PC-9 (cell line): Measurements from ENCODE around the gene RIPOR3. TPM values are rescaled to one million over a fixed set of nuclear protein-coding genes. Genes with fewer than 3 reads are reported as not detected.

Experiments
- BruUV-seq: library from RNA; stranded (reverse); fragments of 400-500 nt; replicated peaks from 2 replicates; lab custom pipeline; 2021; lab: Mats Ljungman, UMichigan
- CTCF ChIA-PET: fragments of 300-600 bp; sonication (Branson Sonifier 250); formaldehyde crosslinking; loops from one replicate; lab custom pipeline; 2022; ENCODE audit warnings: antibody characterized with exemption; lab: Charles Lee
- POLR2A ChIA-PET: fragments of 300-600 bp; sonication (Branson Sonifier 250); formaldehyde crosslinking; loops from one replicate; lab custom pipeline; 2022; ENCODE audit warnings: antibody characterized with exemption; ENCODE audit not compliant: unreplicated experiment; lab: Charles Lee
- DNase-seq, 2 experiments: peaks; one replicate each; pipeline versions ENCODE4 v3.0.0 to v3.0.0-alpha.2; 2015 to 2022; ENCODE audit warnings: mixed read lengths in 1 of 2
- H2AFZ ChIP-seq: fragments of 200-600 bp; sonication (generic); 2 replicates; pipeline ENCODE4 v1.8.1; 2017; ENCODE audit warnings: antibody characterized with exemption
- H3F3A ChIP-seq: fragments of 200-600 bp; sonication (generic); 2 replicates; pipeline ENCODE4 v1.8.1; 2017; ENCODE audit warnings: antibody characterized with exemption, mild to moderate bottlenecking, low read depth; ENCODE audit not compliant: insufficient read depth
- H3K27ac ChIP-seq: fragments of 200-600 bp; sonication (generic); 2 replicates; pipeline ENCODE4 v1.6.1; 2016; ENCODE audit warnings: mixed run types
- H3K27me3 ChIP-seq: fragments of 200-600 bp; sonication (generic); 2 replicates; pipeline ENCODE4 v1.6.1; 2016; ENCODE audit warnings: low read depth, mixed run types; ENCODE audit not compliant: insufficient read depth
- H3K36me3 ChIP-seq: fragments of 200-600 bp; sonication (generic); 2 replicates; pipeline ENCODE4 v1.6.1; 2016; ENCODE audit warnings: low read depth, mixed run types
- H3K4me1 ChIP-seq: fragments of 200-600 bp; sonication (generic); replicated peaks from 2 replicates; pipeline ENCODE4 v1.6.1; 2016; ENCODE audit warnings: mixed run types; ENCODE audit not compliant: insufficient read depth
- H3K4me2 ChIP-seq: fragments of 200-600 bp; sonication (generic); 2 replicates; pipeline ENCODE4 v1.6.1; 2017; ENCODE audit warnings: mixed run types
- H3K4me3 ChIP-seq: fragments of 200-600 bp; sonication (generic); 2 replicates; pipeline ENCODE4 v1.6.1; 2016; ENCODE audit warnings: mixed run types
- H3K79me2 ChIP-seq: fragments of 200-600 bp; sonication (generic); 2 replicates; pipeline ENCODE4 v1.6.1; 2017; ENCODE audit warnings: low read depth, mixed run types
- H3K9me2 ChIP-seq: fragments of 200-600 bp; sonication (generic); 2 replicates; pipeline ENCODE4 v1.8.1; 2017; ENCODE audit warnings: mild to moderate bottlenecking; ENCODE audit not compliant: insufficient read depth
- H3K9me3 ChIP-seq: fragments of 200-600 bp; sonication (generic); 2 replicates; pipeline ENCODE4 v1.8.1; 2016; ENCODE audit warnings: low read depth; ENCODE audit not compliant: insufficient read depth
- H4K20me1 ChIP-seq: fragments of 200-600 bp; sonication (generic); 2 replicates; pipeline ENCODE4 v1.8.1; 2017; ENCODE audit not compliant: insufficient read depth
- EZH2 ChIP-seq: fragments of 200-600 bp; sonication (generic); IDR thresholded peaks from 2 replicates; pipeline ENCODE4 v1.8.0; 2017; ENCODE audit warnings: antibody characterized with exemption, low read depth
- intact Hi-C: fragments of 100-400 bp; cut with micrococcal nuclease; formaldehyde crosslinking; loops from one replicate; pipeline ENCODE4 v1.10.0; 2022; ENCODE audit not compliant: unreplicated experiment
- total RNA-seq: library from RNA; stranded (reverse); gene quantifications from 2 replicates; pipeline ENCODE4 v1.2.3, GENCODE V29; 2021
- TF ChIP-seq, protein P1 (sequence below): fragments of 200-600 bp; sonication (generic); conservative IDR thresholded peaks from 2 replicates; pipeline ENCODE4 v1.6.1; 2017; ENCODE audit warnings: mixed run types, antibody characterized with exemption, mild to moderate bottlenecking, moderate library complexity

Gene RIPOR3
- total RNA-seq, 1 experiment from 2014 or later, result 6.3 TPM

DNA sequence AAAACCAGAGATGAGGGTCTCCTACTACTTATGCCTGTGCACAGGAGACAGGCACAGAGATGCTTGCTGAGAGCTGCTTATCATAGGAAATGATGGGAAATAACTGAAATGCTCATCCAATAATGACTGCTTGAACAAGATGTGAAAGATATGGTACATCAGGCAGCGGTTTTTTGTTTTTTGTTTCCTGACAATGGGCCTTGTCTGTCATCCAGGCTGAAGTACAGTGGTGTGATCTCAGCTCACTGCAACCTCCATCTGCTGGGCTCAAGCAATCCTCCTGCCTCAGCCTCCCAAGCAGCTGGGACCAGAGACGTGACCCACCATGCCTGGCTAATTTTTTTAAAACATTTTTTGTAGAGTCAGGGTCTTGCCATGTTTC lies 1.2 kb upstream of the RIPOR3 start:
- Histone ChIP-seq H3K4me2 (no peak overlapping the region), H3K4me1 (peaks cover 28% of the 10 kb centered on the region), H3K79me2 (no peaks in the 10 kb centered on the region), H3K9me2 (no peaks in the 10 kb centered on the region), H3K4me3 (no peak overlapping the region), H4K20me1 (no peaks in the 10 kb centered on the region), H3K9me3 (no peaks in the 10 kb centered on the region), H2AFZ (no peak overlapping the region), H3K27me3 (no peaks in the 10 kb centered on the region), H3K36me3 (no peaks in the 10 kb centered on the region), H3K27ac (no peak overlapping the region), H3F3A (peaks cover 31% of the 10 kb centered on the region)
- BruUV-seq, result no TSS peak
- TF ChIP-seq EZH2, result no peak
- TF ChIP-seq, protein P1, sequence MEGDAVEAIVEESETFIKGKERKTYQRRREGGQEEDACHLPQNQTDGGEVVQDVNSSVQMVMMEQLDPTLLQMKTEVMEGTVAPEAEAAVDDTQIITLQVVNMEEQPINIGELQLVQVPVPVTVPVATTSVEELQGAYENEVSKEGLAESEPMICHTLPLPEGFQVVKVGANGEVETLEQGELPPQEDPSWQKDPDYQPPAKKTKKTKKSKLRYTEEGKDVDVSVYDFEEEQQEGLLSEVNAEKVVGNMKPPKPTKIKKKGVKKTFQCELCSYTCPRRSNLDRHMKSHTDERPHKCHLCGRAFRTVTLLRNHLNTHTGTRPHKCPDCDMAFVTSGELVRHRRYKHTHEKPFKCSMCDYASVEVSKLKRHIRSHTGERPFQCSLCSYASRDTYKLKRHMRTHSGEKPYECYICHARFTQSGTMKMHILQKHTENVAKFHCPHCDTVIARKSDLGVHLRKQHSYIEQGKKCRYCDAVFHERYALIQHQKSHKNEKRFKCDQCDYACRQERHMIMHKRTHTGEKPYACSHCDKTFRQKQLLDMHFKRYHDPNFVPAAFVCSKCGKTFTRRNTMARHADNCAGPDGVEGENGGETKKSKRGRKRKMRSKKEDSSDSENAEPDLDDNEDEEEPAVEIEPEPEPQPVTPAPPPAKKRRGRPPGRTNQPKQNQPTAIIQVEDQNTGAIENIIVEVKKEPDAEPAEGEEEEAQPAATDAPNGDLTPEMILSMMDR, result no peak
- POLR2A ChIA-PET, result no interaction called here
- DNase-seq, result peak in 1 of 2 experiments; percentile 12
- CTCF ChIA-PET, result interaction anchor here (1.0 kb wide), 1 partner anchor 57 kb away, joined by 3 read pairs; no protein-coding TSS in a partner anchor
- intact Hi-C loops, result no loop called here

DNA sequence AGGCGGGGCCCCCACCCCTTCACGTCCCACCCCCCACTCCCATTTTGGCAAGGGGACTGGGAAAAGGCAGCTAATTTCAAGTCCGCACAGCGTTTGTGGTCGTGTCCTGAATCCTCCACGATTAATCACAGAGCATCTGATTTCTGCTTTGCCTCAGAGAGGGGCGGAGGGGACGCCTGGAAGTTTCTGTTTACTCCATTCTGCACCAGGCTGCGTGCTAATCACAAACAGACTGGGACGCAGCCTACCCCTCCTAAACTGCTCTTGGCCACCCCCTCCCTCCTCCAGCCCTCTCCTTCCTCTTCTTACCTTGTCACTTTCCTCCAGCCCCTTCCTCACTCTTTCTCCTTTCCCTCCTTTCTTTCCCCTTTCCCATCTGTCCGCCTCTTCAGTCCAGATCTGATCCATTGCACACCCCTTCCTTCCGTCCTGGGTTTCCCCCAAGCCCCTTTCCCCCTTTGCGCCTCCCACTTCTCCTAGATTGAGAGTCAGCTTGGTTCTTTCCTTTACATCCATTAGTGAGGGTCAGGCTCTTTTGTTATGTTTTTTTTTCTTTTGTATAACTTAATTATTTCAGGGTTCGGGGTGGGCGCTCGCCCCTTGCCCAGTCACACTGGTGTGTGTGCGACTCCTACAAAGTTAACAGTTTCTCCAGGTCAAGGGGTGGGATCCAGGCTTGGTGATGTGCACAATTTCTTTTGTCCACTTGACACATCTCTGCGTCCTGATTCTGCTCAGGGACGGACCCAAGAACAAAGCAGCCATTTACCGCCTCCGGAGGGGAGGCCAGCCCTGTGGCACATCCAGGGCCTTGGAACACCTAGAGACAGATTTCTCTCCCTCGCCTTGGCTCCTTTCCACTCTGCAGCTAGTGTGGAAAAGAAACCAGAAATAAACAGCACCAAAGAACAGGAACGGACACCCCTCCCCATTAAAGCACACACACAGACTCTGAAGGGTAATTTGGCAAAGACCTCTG lies 520 bp upstream of the RIPOR3 start:
- peaks cover 28% of the 10 kb centered on the region for H3K4me1 ChIP-seq
- H3K4me2 ChIP-seq, result no peak overlapping the region
- no peaks in the 10 kb centered on the region for H4K20me1 ChIP-seq
- no TSS peak for BruUV-seq
- no peaks in the 10 kb centered on the region for H3K36me3 ChIP-seq
- DNase-seq, result no peak
- H3K79me2 ChIP-seq, result no peaks in the 10 kb centered on the region
- H3K27me3 ChIP-seq, result no peaks in the 10 kb centered on the region
- ChIA-PET CTCF (no interaction called here), POLR2A (no interaction called here)
- H3F3A ChIP-seq, result peaks cover 31% of the 10 kb centered on the region
- no peaks in the 10 kb centered on the region for H3K9me2 ChIP-seq
- intact Hi-C loops, result no loop called here
- no peak for TF ChIP-seq EZH2
- TF ChIP-seq, protein P1, result no peak
- no peak overlapping the region for H2AFZ ChIP-seq
- H3K4me3 ChIP-seq, result no peak overlapping the region
- H3K27ac ChIP-seq, result no peak overlapping the region
- H3K9me3 ChIP-seq, result no peaks in the 10 kb centered on the region

DNA sequence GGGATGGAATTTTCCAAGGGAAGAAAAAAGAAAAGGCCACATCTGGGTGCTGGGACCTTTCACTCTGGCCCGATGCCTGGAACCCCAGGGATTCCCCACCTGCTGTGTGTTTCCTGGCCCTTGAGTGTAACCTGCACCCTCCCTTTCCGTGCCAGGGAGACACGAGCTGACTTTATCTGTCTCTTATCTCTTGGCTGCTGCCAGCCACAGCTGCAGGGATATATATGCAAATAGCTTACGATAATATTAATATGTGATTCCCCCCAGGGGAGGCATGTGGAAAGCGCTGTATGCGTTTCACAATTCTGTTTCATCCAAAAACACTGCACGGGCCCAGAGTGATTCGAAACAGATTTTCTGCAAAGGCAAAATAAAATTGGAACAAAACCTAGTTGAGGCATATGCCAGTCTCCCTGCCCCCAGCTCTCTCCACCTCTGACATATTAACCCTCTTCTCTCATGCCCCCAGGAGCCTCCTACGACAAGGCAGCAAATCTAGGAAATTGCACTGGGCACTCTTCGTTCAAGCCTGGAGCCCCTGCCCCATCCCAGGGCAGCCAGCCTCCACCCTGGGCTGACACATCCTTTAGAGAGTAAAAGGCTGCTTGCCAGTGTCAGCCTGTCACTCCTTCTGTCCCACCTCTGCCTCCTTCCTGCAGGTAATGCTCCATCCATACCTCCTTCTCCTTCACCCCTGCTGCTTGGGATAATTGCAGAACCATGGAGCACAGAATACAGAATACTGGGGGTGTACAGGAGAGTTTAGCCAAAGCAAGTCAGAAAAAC lies 1.3 kb downstream of the RIPOR3 start:
- CTCF ChIA-PET, result interaction anchor here (0.8 to 1.0 kb wide), 6 partner anchors 9 to 64 kb away, joined by 3 to 5 read pairs (median 3); no protein-coding TSS in a partner anchor
- Histone ChIP-seq H3K9me2 (no peaks in the 10 kb centered on the region), H3K4me2 (peak overlapping the region; percentile 51), H3K27ac (no peak overlapping the region), H3K9me3 (no peaks in the 10 kb centered on the region), H2AFZ (no peak overlapping the region), H3K36me3 (no peaks in the 10 kb centered on the region), H3F3A (peaks cover 25% of the 10 kb centered on the region; the same call in 1 of the 2 replicates), H3K4me1 (peaks cover 28% of the 10 kb centered on the region), H3K27me3 (no peaks in the 10 kb centered on the region), H3K79me2 (no peaks in the 10 kb centered on the region), H4K20me1 (no peaks in the 10 kb centered on the region), H3K4me3 (no peak overlapping the region)
- no TSS peak for BruUV-seq
- DNase-seq, result peak; percentile 61 to 75
- TF ChIP-seq, protein P1, result no peak
- TF ChIP-seq EZH2, result no peak
- POLR2A ChIA-PET, result interaction anchor here (0.5 to 0.7 kb wide), 4 partner anchors 14 to 623 kb away, joined by 4 to 6 read pairs (median 4); no protein-coding TSS in a partner anchor
- intact Hi-C loops, result loop anchor here (1.0 kb wide), 1 partner anchor 10 kb away; no protein-coding TSS in a partner anchor
